ENCODE results near the gene PKN3.
"Not testable (repeated sequence)": the region's sequence is repeated elsewhere in the genome, so short reads cannot be mapped to it uniquely, and the experiment has no call there.

The PKN3 gene

GRCh38 chr9:128702445-128702948, at the start of gene PKN3:
PKN3 (plus strand) TSS chr9:128702503; CDS start chr9:128702916, 413 bp downstream.
- DNase-seq: peak; percentile 41 to 79

GRCh38 chr9:128653908-128654307, 48.4 kb upstream of the PKN3 start:
- DNase-seq: no peak

- no peak for DNase-seq
Measured at GRCh38 chr9:128654481-128654880, 47.8 kb upstream of the PKN3 start.

DNA sequence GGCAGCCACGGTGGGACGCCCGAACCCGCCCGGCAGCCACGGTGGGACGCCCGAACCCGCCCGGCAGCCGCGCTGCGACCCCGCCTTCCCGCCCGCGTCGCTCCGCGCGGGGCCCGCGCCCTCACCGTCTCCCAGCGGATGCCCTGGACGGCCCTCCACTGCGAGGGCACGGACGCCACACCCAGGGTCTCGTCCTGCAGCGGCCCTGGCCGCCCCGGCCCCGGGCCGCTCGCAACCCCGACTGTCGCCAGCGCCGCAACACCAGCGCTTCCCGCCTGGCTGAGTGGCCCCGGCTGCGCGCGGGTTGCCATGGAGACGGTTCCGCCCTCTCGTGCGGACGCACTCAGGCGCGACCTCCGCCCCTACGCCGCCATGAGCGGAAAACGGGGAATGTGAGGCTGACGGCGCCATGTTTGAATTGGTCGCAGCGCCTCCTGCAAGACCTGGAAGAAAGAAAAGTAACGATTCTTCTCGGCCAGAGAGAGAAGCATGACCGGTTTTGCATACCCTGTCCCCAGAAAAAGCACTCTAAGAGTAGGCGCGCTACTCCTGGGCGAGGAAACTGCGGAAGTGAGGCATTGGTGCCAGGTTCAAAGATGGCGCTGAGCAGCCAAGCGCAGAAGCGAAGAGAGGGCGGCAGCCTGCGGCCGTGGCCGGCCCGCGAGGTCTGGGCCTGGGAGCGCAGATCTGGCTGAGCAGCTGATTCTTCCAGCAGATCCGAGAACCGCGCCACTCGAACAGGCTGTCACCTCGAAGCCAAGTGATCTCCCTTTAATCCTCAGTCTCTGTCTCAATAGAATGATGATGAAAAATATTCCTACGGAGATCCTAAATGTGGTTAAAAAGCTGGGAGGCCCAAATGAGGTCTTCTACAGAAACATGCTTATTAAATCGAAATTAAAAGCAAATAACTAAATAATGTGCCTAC, 45.6 kb upstream of the PKN3 start, which contains the start of gene DYNC2I2:
Gene DYNC2I2 (minus strand): TSS at position 432 of the 928 bp plus-strand sequence. CDS start 121 bp downstream, at position 311.
- DNase-seq: peak; percentile 78 to 93

DNA sequence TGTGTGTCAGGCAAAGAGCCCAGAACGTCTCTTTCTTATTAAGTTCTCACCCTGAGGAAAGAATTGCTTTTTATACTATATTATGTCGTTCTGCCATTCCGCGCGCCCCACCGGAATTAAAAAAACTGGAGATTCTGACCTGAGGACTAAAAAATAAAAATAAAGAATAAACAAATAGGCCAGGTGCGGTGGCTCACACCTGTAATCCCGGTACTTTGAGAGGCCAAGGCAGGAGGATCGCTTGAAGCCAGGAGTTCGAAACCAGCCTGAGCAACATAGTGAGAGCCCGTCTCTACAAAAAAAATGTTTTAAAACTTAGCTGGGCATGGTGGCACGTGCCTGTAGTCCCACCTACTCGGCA, 45.0 kb upstream of the PKN3 start:
- no peak for DNase-seq

- no peak for DNase-seq
Measured at GRCh38 chr9:128657796-128658195, 44.5 kb upstream of the PKN3 start.

DNA sequence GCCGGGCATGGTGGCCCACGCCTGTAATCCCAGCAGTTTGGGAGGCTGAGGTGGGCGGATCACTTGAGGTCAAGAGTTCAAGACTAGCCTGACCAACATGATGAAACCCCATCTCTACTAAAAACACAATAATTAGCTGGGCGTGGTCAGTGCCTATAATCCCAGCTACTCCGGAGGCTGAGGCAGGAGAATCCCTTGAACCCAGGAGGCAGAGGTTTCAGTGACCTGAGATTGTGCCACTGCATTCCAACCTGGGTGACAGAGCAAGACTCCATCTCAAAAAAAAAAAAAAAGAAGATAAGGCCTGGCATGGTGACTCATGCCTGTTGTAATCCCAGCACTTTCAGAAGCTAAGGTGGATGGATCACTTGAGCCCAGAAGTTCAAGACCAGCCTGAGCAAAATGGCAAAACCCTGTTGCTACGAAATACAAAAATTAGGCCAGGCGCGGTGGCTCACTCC, 35.8 kb upstream of the PKN3 start:
- DNase-seq: peak; percentile 51 to 69

- DNase-seq: no peak
Measured at GRCh38 chr9:128669786-128670185, 32.5 kb upstream of the PKN3 start.

- no peak for DNase-seq
Measured at GRCh38 chr9:128675382-128675781, 26.9 kb upstream of the PKN3 start.

GRCh38 chr9:128677794-128678193, 24.5 kb upstream of the PKN3 start:
- no peak for DNase-seq

- peak in 1 of 2 experiments; percentile 37 for DNase-seq
Measured at GRCh38 chr9:128683340-128684064, 18.8 kb upstream of the PKN3 start.

GRCh38 chr9:128684065-128684324, 18.3 kb upstream of the PKN3 start:
- no peak for DNase-seq

- peak; percentile 44 to 83 for DNase-seq
Measured at GRCh38 chr9:128684325-128685199, 17.7 kb upstream of the PKN3 start.

- no peak for DNase-seq
Measured at GRCh38 chr9:128685636-128686489, 16.4 kb upstream of the PKN3 start.

GRCh38 chr9:128687453-128687852, 14.8 kb upstream of the PKN3 start:
- no peak for DNase-seq

DNA sequence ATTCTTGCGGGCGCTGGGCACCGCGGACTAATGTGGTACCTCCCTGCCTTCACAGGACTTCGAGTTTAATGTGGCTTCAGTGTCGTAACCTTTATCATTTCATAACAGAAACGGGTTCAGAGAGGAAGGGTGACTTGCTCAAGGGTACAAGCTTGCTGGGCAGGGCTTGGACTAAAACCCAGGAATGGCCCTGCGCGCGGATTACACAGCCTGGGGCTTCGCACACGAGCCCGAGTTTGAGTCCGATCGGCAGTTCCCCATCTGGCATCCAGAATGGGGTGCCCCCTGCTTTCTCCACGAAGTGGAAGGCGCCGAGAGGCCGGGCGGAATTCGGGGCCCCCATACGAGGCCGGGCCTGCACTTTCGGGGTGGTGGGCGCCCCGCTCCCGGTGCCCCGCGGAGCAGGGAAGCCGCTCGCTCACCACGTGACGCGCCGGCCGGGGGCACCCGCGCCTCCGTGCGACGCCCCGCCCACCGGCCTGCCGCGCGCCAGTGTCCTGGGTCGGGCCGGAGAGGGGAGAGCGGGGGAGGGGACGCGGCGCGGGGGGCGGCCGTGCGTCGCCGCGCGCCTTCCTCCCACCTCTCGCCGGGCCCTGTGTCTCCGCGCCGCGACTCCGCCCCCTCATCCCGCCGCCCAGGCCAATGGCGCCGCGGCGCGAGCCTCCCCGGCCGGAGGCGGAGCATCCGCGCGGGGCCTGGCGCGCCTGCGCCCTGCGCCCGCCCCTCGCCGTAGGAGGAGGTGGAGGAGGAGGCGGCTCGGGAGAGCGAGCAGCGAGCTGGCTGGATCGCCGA, 13.6 kb upstream of the PKN3 start, which contains the start of gene SET:
Gene SET (plus strand): TSS at position 722 of the 792 bp plus-strand sequence. CDS start 361 bp downstream, outside the sequence.
- DNase-seq: peak; percentile 86 to 91

DNA sequence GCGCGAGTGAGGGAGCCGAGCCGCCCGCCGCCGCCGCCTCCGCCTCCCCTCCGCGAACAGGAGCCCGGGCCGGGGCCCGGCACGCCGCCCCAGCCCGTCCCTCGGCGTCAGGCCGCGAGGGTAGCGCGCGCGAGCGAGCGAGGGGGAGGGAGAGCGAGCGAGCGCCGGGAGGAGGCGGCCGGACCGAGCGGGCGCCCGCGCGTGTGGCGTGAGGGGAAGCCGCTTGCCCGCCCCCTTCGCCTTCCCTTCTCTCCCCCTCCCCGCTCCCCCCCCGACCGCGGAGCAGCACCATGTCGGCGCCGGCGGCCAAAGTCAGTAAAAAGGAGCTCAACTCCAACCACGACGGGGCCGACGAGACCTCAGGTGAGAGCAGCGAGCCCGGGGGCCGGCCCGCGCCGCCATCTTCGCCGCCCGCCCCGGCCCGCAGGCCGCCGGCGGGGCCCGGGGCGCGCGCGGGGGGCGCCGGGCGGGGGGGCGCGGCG, 13.0 kb upstream of the PKN3 start:
- peak in 1 of 2 experiments; percentile 59 for DNase-seq

GRCh38 chr9:128689820-128690683, 12.3 kb upstream of the PKN3 start:
- peak in 1 of 2 experiments; percentile 30 for DNase-seq

GRCh38 chr9:128690684-128691034, 11.6 kb upstream of the PKN3 start:
- DNase-seq: no peak

- not testable (repeated sequence) for DNase-seq
Measured at GRCh38 chr9:128693738-128694137, 8.6 kb upstream of the PKN3 start.
